ENCODE results near the gene ZNF462.
"Not testable (repeated sequence)": the region's sequence is repeated elsewhere in the genome, so short reads cannot be mapped to it uniquely, and the experiment has no call there.

ZNF462 gene

GRCh38 chr9:106964822-106965525 lies 102.0 kb downstream of the ZNF462 start:
- no peak for DNase-seq

GRCh38 chr9:106966481-106966880 lies 103.5 kb downstream of the ZNF462 start:
- DNase-seq: no peak

- DNase-seq: peak; percentile 4
Observed at GRCh38 chr9:106969696-106970095, 106.7 kb downstream of the ZNF462 start.

GRCh38 chr9:106970219-106970975 lies 107.4 kb downstream of the ZNF462 start:
- DNase-seq: no peak

- DNase-seq: no peak
Observed at GRCh38 chr9:106970976-106971457, 108.1 kb downstream of the ZNF462 start.

- DNase-seq: no peak
Observed at GRCh38 chr9:106972082-106972481, 109.1 kb downstream of the ZNF462 start.

GRCh38 chr9:106974341-106974740 lies 111.4 kb downstream of the ZNF462 start:
- DNase-seq: no peak

GRCh38 chr9:106976772-106977171 lies 113.8 kb downstream of the ZNF462 start:
- DNase-seq: no peak

- DNase-seq: no peak
Observed at GRCh38 chr9:106980551-106981101, 117.7 kb downstream of the ZNF462 start.

- DNase-seq: no peak
Observed at GRCh38 chr9:106981396-106982287, 118.7 kb downstream of the ZNF462 start.

- no peak for DNase-seq
Observed at GRCh38 chr9:106982636-106983035, 119.7 kb downstream of the ZNF462 start.

GRCh38 chr9:106983346-106983745 lies 120.4 kb downstream of the ZNF462 start:
- DNase-seq: no peak

GRCh38 chr9:106989904-106990303 lies 126.9 kb downstream of the ZNF462 start:
- DNase-seq: not testable (repeated sequence)

GRCh38 chr9:106992186-106992585 lies 129.2 kb downstream of the ZNF462 start:
- no peak for DNase-seq

- no peak for DNase-seq
Observed at GRCh38 chr9:106993603-106994002, 130.6 kb downstream of the ZNF462 start.

GRCh38 chr9:106994463-106994862 lies 131.5 kb downstream of the ZNF462 start:
- no peak for DNase-seq

- DNase-seq: no peak
Observed at GRCh38 chr9:107000218-107000617, 137.3 kb downstream of the ZNF462 start.

GRCh38 chr9:107005201-107005600 lies 142.2 kb downstream of the ZNF462 start:
- no peak for DNase-seq

- no peak for DNase-seq
Observed at GRCh38 chr9:107007402-107007801, 144.4 kb downstream of the ZNF462 start.

GRCh38 chr9:107008011-107008410 lies 145.0 kb downstream of the ZNF462 start:
- DNase-seq: no peak

GRCh38 chr9:107008447-107008846 lies 145.5 kb downstream of the ZNF462 start:
- DNase-seq: no peak

GRCh38 chr9:107016383-107016782 lies 153.4 kb downstream of the ZNF462 start:
- no peak for DNase-seq
